H9 (cell line): ENCODE data around the gene RASGEF1C. TPM values are rescaled to one million over a fixed set of nuclear protein-coding genes. Genes with fewer than 3 reads are reported as not detected.

Experiments
- DNase-seq: peaks from one replicate; pipeline ENCODE4 v3.0.0-alpha.2; 2017
- H2AFZ ChIP-seq: one replicate; pipeline ENCODE4 v1.6.1; 2013; ENCODE audit warnings: mild to moderate bottlenecking, low read length, control low read depth, moderate library complexity
- H2AK5ac ChIP-seq: 2 replicates; pipeline ENCODE4 v1.6.1; 2013; ENCODE audit warnings: low read length, control low read depth, mixed read lengths; ENCODE audit not compliant: insufficient read length
- H2BK120ac ChIP-seq: one replicate; pipeline ENCODE4 v1.6.1; 2013; ENCODE audit warnings: low read depth, mild to moderate bottlenecking, low read length, control low read depth, inconsistent platforms; ENCODE audit not compliant: poor library complexity, severe bottlenecking
- H2BK12ac ChIP-seq: 2 replicates; pipeline ENCODE4 v1.6.1; 2013; ENCODE audit warnings: low read length, control low read depth, mixed read lengths, low read depth; ENCODE audit not compliant: insufficient read length
- H2BK15ac ChIP-seq: 2 replicates; pipeline ENCODE4 v1.6.1; 2013; ENCODE audit warnings: low read depth, low read length, control low read depth
- H2BK20ac ChIP-seq: one replicate; pipeline ENCODE4 v1.6.1; 2013; ENCODE audit warnings: low read depth, mild to moderate bottlenecking, low read length, control low read depth, inconsistent platforms; ENCODE audit not compliant: poor library complexity, severe bottlenecking
- H2BK5ac ChIP-seq: 2 replicates; pipeline ENCODE4 v1.6.1; 2013; ENCODE audit warnings: low read length, control low read depth, mixed read lengths; ENCODE audit not compliant: insufficient read length
- H3K14ac ChIP-seq: 2 replicates; pipeline ENCODE4 v1.6.1; 2013; ENCODE audit warnings: low read length, control low read depth; ENCODE audit not compliant: insufficient read depth
- H3K18ac ChIP-seq: 2 replicates; pipeline ENCODE4 v1.6.1; 2013; ENCODE audit warnings: low read depth, mild to moderate bottlenecking, mixed read lengths, low read length, control low read depth; ENCODE audit not compliant: insufficient read length
- H3K23ac ChIP-seq: 2 replicates; pipeline ENCODE4 v1.6.1; 2013; ENCODE audit warnings: low read length, control low read depth, mixed read lengths, low read depth; ENCODE audit not compliant: insufficient read length
- H3K23me2 ChIP-seq: 2 replicates; pipeline ENCODE4 v1.6.1; 2013; ENCODE audit warnings: low read depth, mild to moderate bottlenecking, mixed read lengths, low read length, control low read depth; ENCODE audit not compliant: insufficient read length, poor library complexity, severe bottlenecking
- H3K27ac ChIP-seq: 2 replicates; pipeline ENCODE4 v1.5.1; 2013; ENCODE audit warnings: low read length, control low read depth, mixed read lengths, low read depth; ENCODE audit not compliant: insufficient read length
- H3K27me3 ChIP-seq: 2 replicates; pipeline ENCODE4 v1.6.1; 2013; ENCODE audit warnings: low read length, control low read depth, inconsistent platforms; ENCODE audit not compliant: insufficient read depth
- H3K4ac ChIP-seq: 2 replicates; pipeline ENCODE4 v1.6.1; 2013; ENCODE audit warnings: low read depth, mild to moderate bottlenecking, control low read depth, inconsistent platforms, low read length, moderate library complexity
- H3K4me1 ChIP-seq: 2 replicates; pipeline ENCODE4 v1.6.1; 2013; ENCODE audit warnings: low read length, control low read depth, inconsistent platforms; ENCODE audit not compliant: insufficient read depth
- H3K4me2 ChIP-seq: 2 replicates; pipeline ENCODE4 v1.6.1; 2013; ENCODE audit warnings: low read length, control low read depth, mixed read lengths; ENCODE audit not compliant: insufficient read length, insufficient read depth
- H3K56ac ChIP-seq: 2 replicates; pipeline ENCODE4 v1.6.1; 2013; ENCODE audit warnings: low read depth, mild to moderate bottlenecking, mixed read lengths, low read length, control low read depth; ENCODE audit not compliant: insufficient read length
- H3K79me1 ChIP-seq: 2 replicates; pipeline ENCODE4 v1.6.1; 2013; ENCODE audit warnings: low read depth, mild to moderate bottlenecking, moderate library complexity, low read length, control low read depth, inconsistent platforms; ENCODE audit not compliant: insufficient read depth, poor library complexity, severe bottlenecking
- H3K79me2 ChIP-seq: 2 replicates; pipeline ENCODE4 v1.6.1; 2013; ENCODE audit warnings: low read length, control low read depth, inconsistent platforms; ENCODE audit not compliant: insufficient read depth
- H3K9ac ChIP-seq: 2 replicates; pipeline ENCODE4 v1.6.1; 2013; ENCODE audit warnings: low read length, control low read depth, mixed read lengths; ENCODE audit not compliant: insufficient read length; ENCODE audit errors: extremely low read depth
- H3K9me3 ChIP-seq: one replicate; pipeline ENCODE4 v1.6.1; 2013; ENCODE audit warnings: low read depth, low read length, inconsistent platforms; ENCODE audit not compliant: control insufficient read depth
- H3T11ph ChIP-seq: one replicate; pipeline ENCODE4 v1.6.1; 2013; ENCODE audit warnings: mild to moderate bottlenecking, low read length, control low read depth, inconsistent platforms
- H4K20me1 ChIP-seq: one replicate; pipeline ENCODE4 v1.6.1; 2013; ENCODE audit not compliant: control insufficient read depth, insufficient read length, insufficient read depth
- H4K5ac ChIP-seq: 2 replicates; pipeline ENCODE4 v1.6.1; 2013; ENCODE audit warnings: low read depth, mild to moderate bottlenecking, mixed read lengths, low read length, control low read depth; ENCODE audit not compliant: insufficient read length
- H4K8ac ChIP-seq: replicated peaks from 2 replicates; pipeline ENCODE4 v1.6.1; 2013; ENCODE audit warnings: low read length, control low read depth, mixed read lengths, low read depth; ENCODE audit not compliant: insufficient read length
- H4K91ac ChIP-seq: 2 replicates; pipeline ENCODE4 v1.6.1; 2013; ENCODE audit warnings: low read depth, mild to moderate bottlenecking, moderate library complexity, mixed read lengths, low read length, control low read depth; ENCODE audit not compliant: insufficient read length
- H3K27ac Mint-ChIP-seq, 3 experiments: 2 replicates in 2 of 3; 3 replicates in 1 of 3; pipeline ENCODE4 v1.8.0; 2020 to 2021; ENCODE audit warnings: mixed read lengths in 3 of 3, mild to moderate bottlenecking in 1 of 3, moderate library complexity in 1 of 3
- H3K27me3 Mint-ChIP-seq: 2 replicates; pipeline ENCODE4 v1.8.0; 2021; ENCODE audit warnings: low read depth, mild to moderate bottlenecking, moderate library complexity, mixed read lengths
- H3K36me3 Mint-ChIP-seq, 3 experiments: 2 replicates in 2 of 3; 3 replicates in 1 of 3; pipeline ENCODE4 v1.8.0; 2020 to 2021; ENCODE audit warnings: low read depth in 3 of 3, mixed read lengths in 3 of 3; ENCODE audit not compliant: insufficient read depth in 1 of 3
- H3K4me1 Mint-ChIP-seq, 2 experiments: 2 replicates each; pipeline ENCODE4 v1.8.0; 2020; ENCODE audit warnings: mixed read lengths in 2 of 2
- H3K4me3 Mint-ChIP-seq, 2 experiments: 2 replicates in 1 of 2; 3 replicates in 1 of 2; pipeline ENCODE4 v1.8.0; 2020 to 2021; ENCODE audit warnings: mild to moderate bottlenecking in 2 of 2, mixed read lengths in 2 of 2, moderate library complexity in 1 of 2
- H3K9me3 Mint-ChIP-seq, 2 experiments: 2 replicates in 1 of 2; 3 replicates in 1 of 2; pipeline ENCODE4 v1.8.0; 2020; ENCODE audit warnings: mild to moderate bottlenecking in 2 of 2, mixed read lengths in 2 of 2, moderate library complexity in 1 of 2
- CTCF ChIP-seq: fragments of 200-600 bp; sonication (generic); conservative IDR thresholded peaks from 3 replicates; pipeline ENCODE4 v1.8.0; 2021; ENCODE audit warnings: antibody characterized with exemption, mild to moderate bottlenecking
- WGBS: extraction: QIAGEN DNeasy Blood & Tissue Kit; methylation state at CpG from one replicate; pipeline ENCODE4 v1.1.7; 2013; ENCODE audit warnings: missing lambda C conversion rate, low lambda C conversion rate, mixed read lengths; ENCODE audit not compliant: insufficient read length; ENCODE audit errors: extremely low coverage; 5-methylcytosine and 5-hydroxymethylcytosine counted together
- total RNA-seq: library from RNA; stranded (reverse); gene quantifications from 2 replicates; pipeline ENCODE4 v1.2.1, GENCODE V29; 2021

The RASGEF1C gene
- total RNA-seq, 1 experiment from 2014 or later, result 0.83 TPM

GRCh38 chr5:180233729-180234128 lies 24.7 kb upstream of the RASGEF1C start:
- no peak for DNase-seq
- Histone ChIP-seq H2BK15ac (no peak overlapping the region), H4K20me1 (no peaks in the 10 kb centered on the region), H3K27me3 (no peaks in the 10 kb centered on the region), H3K4me1 (no peaks in the 10 kb centered on the region), H2BK5ac (no peak overlapping the region), H3K27ac (no peak overlapping the region), H2AK5ac (no peak overlapping the region), H3K14ac (no peak overlapping the region), H4K91ac (no peak overlapping the region), H3K79me2 (0 out of 2 replicates have a peak, but pooled peaks cover 2% of the 10 kb centered on the region), H3K79me1 (no peaks in the 10 kb centered on the region), H3T11ph (no peak overlapping the region), H3K23ac (no peak overlapping the region), H3K56ac (no peak overlapping the region), H2BK12ac (no peak overlapping the region), H4K8ac (no peak overlapping the region), H2BK120ac (no peak overlapping the region), H2AFZ (no peak overlapping the region), H3K4me2 (no peak overlapping the region), H3K9ac (no peak overlapping the region), H3K9me3 (no peaks in the 10 kb centered on the region), H3K4ac (no peak overlapping the region), H4K5ac (no peak overlapping the region), H3K23me2 (no peaks in the 10 kb centered on the region), H3K18ac (no peak overlapping the region), H2BK20ac (no peak overlapping the region)
- no CpG with 5 or more reads among the region's 11 CpGs for WGBS
- Mint-ChIP-seq H3K27me3 (no peaks in the 10 kb centered on the region), H3K4me1 (peaks cover 9 to 10% of the 10 kb centered on the region in 2 experiments), H3K27ac (no peak overlapping the region; a peak in 1 of 7 replicates), H3K36me3 (peaks cover 12 to 57% (median 41%) of the 10 kb centered on the region in 3 experiments; a peak in 6 of 7 replicates), H3K4me3 (no peak overlapping the region), H3K9me3 (no peaks in the 10 kb centered on the region)
- TF ChIP-seq CTCF, result no peak
